ENCODE measurements around the gene MOCS2.
"Not testable (repeated sequence)": the region's sequence is repeated elsewhere in the genome, so short reads cannot be mapped to it uniquely, and the experiment has no call there.

The MOCS2 gene, protein sequence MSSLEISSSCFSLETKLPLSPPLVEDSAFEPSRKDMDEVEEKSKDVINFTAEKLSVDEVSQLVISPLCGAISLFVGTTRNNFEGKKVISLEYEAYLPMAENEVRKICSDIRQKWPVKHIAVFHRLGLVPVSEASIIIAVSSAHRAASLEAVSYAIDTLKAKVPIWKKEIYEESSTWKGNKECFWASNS

DNA sequence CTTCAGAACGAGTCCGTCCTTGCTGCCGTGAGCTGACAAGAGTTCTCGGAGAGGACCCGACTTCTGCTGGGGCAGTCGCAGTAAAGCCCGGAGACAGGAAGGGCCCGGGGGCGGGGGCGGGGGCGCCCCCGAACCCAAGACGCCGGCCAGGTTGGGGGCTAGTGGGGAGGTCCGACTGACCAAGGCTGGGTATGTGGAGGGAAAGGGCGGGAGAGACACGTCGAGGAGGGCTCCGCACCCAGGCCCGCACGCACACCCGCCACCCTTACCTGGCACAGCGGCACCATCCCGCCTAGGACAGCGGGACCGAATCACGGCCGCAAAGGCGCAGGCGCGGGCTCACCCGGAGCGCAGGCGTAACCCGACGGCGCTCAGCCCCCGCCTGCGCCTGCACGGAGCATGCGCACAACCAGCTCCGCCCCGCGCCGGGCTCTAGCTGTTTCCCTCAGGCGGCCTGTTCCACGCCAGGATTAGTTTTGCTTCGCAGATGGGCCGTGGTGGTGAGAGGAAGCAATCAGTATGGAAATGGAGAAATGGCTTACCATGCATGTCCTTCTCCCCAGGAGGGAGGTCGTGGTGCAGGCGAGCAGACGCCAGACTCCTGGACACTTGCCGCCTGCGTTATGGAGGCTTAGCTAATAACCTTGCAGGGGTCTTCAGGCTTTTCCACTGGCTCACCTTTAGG is at the start of gene MOCS2:
Gene MOCS2 (minus strand): TSS at position 315 of the 685 bp plus-strand sequence. CDS start 2,583 bp downstream, outside the sequence.
- Mint-ChIP-seq H3K27me3 (no peaks in the 10 kb centered on the region), H3K4me3 (peak within 1 kb of the TSS; percentile 88 to 97), H3K9me3 (no peaks in the 10 kb centered on the region), H3K27ac (peak within 1 kb of the TSS; percentile 91 to 96), H3K4me1 (peaks cover 39% of the 10 kb centered on the region)
- DNase-seq (peak; percentile 90 to 91), ATAC-seq (peak; percentile 99)

DNA sequence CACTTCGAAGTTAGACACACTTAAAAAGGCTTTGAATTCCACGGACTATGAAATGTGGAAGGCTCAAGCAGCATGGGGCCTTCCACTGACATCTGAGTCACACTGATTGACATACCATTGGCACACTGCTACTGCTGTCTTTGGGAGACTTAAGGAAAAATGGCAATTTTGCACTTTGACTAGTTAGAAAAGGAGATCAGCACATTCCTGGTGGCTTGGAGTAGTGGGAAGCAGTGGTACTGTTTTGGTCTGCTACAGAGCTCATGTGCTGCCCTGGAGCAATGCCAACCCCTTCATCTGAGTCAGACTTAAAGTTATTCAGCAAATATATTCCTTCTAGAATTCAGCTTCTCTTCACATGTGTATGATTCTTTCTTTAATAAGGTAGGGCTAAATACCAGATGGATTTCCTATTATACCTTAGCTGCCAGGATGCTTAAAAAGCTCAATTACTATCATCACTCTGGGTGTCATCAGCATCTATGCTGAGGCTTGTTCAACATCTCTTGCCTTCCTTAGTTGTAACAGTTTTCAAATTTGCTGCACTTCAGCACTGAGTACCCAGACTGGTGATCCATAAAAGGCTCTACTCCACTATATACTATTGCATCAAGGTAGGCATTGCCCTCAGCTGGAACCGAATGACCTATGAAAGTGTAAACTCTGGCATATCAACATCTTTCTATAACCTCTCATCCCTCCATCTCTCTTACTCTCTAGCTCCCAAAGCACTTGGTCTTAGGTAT is 42.3 kb upstream of the MOCS2 start:
- ATAC-seq (no peak), DNase-seq (no peak)
- Mint-ChIP-seq H3K27me3 (no peaks in the 10 kb centered on the region), H3K4me1 (no peaks in the 10 kb centered on the region), H3K4me3 (no peak overlapping the region), H3K27ac (no peak overlapping the region), H3K9me3 (peaks cover 0 to 3% of the 10 kb centered on the region in 2 donors)

DNA sequence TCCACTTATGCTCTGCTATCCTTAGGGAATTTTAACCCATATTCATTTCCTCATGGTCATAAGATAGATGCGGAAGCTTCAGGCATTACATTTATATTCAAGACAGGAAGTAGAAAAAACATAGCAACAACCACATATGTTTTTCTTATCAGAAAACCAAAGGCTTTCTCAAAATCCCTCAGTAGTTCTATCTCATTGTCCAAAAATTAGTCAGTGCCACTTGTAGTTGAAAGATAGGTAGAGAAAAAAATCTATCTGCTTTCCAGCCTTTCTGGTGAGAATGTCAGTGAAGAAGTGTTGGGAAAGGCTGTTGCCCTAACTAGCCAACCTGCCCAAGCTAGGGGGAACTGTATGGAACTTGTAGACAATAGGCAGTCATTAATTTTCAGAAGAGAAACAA is 23.5 kb upstream of the MOCS2 start:
- no peak overlapping the region for H3K27ac Mint-ChIP-seq
- ATAC-seq (no peak), DNase-seq (no peak)
- no peaks in the 10 kb centered on the region for H3K9me3 Mint-ChIP-seq
- no peaks in the 10 kb centered on the region for H3K27me3 Mint-ChIP-seq
- H3K4me1 Mint-ChIP-seq, result no peaks in the 10 kb centered on the region
- H3K4me3 Mint-ChIP-seq, result no peak overlapping the region

DNA sequence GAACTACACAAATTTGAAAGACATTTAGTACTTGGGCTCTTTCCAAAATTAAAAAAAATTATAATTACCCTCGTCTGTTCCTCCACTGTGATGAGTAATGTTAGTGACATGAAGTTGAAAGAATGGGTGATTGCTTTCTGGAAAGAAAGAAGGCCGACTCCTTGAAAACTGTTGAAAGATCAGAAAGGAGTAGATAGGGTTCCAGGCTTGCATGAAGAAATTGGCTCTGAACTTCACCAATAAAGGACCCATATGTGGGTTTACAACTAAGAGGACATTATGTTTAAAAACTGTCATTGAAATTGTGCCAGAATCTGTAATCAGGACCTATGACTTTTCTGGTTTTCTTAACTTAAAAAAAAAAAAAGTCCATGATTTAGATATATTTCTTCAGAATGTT is 20.7 kb upstream of the MOCS2 start:
- Mint-ChIP-seq H3K27me3 (no peaks in the 10 kb centered on the region), H3K4me1 (no peaks in the 10 kb centered on the region), H3K9me3 (no peaks in the 10 kb centered on the region), H3K27ac (no peak overlapping the region), H3K4me3 (no peak overlapping the region)
- no peak for DNase-seq
- no peak for ATAC-seq

DNA sequence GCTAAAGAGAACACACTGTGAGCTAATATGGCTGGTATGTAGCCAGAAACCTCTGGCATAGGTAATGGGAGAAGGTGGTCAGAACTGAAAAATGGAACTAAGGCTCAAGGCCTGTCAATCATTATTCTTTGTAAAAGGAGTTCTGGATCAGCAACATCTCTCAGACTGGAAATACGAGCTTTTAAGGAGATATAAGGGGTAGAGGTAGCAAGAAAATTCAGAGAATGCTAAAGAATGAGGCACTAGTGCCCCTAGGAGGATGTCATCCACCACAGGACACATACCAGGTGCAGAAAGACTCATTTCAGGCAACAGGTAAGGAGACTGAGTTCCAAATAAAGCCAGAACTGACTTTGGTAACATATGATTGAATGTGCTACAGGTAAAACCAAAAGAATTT is 18.9 kb upstream of the MOCS2 start:
- no peak for DNase-seq
- H3K9me3 Mint-ChIP-seq, result no peaks in the 10 kb centered on the region
- ATAC-seq, result no peak
- H3K27me3 Mint-ChIP-seq, result no peaks in the 10 kb centered on the region
- H3K4me3 Mint-ChIP-seq, result no peak overlapping the region
- no peaks in the 10 kb centered on the region for H3K4me1 Mint-ChIP-seq
- no peak overlapping the region for H3K27ac Mint-ChIP-seq

DNA sequence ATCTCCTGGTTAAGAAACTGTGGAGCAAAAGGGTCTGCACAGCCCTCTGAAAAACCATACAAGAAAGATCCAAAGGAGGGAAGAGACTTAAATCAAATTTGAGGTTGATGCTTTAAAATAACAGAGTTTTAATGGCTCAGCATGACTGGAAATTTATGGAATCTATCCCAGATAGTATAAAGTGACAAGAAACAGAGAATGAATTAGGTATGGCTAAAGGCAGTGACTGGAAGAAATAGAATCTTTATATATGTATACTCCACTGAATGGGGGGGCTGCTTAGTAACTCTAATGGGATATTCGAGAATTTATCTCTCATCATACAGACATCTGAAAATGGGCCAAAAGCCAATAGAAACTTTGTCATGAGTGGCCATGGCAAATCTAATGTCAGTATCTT is 17.6 kb upstream of the MOCS2 start:
- Mint-ChIP-seq H3K4me1 (no peaks in the 10 kb centered on the region), H3K27me3 (no peaks in the 10 kb centered on the region), H3K9me3 (no peaks in the 10 kb centered on the region), H3K4me3 (no peak overlapping the region), H3K27ac (no peak overlapping the region)
- no peak for DNase-seq
- no peak for ATAC-seq

DNA sequence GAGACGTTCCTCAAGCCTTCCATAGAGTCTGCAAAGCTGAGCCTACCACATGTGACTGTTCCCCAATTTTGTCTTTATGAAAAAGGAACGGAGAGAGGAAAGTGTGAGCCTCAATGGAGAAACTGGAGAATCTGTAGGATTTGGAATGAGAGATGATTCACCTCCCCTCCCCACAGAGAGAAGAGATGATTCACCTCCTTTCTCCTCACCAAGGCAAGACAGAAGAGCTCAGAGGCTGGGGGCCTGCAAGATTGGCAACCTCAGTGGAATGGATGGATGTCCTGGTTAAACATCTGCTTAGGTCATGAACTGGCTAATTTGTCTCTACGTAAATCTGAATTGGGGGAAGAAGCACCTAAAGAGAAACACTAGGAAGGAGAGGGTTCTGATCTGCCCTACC is 17.0 kb upstream of the MOCS2 start:
- no peaks in the 10 kb centered on the region for H3K4me1 Mint-ChIP-seq
- no peak for ATAC-seq
- no peaks in the 10 kb centered on the region for H3K9me3 Mint-ChIP-seq
- no peaks in the 10 kb centered on the region for H3K27me3 Mint-ChIP-seq
- H3K4me3 Mint-ChIP-seq, result no peak overlapping the region
- DNase-seq, result no peak
- H3K27ac Mint-ChIP-seq, result no peak overlapping the region

DNA sequence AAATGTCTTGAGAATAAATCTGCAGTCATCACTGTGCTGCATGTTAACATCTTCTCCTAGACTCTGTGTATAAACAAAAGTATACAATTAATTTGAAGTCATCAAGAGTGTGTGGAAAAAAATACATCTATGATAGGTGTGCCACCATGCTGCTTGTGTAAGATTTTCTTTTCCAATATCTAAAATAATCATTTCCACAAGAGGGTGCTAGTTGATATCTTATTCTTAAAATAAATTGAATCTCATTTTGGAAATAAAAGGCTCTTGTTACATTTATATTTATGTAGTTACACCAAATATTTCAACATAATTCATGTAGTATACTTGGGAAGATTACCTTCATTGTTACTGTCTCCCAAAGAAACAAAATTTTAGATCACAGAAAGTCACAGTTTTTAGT is 14.1 kb upstream of the MOCS2 start:
- no peaks in the 10 kb centered on the region for H3K4me1 Mint-ChIP-seq
- ATAC-seq, result no peak
- H3K27ac Mint-ChIP-seq, result no peak overlapping the region
- H3K9me3 Mint-ChIP-seq, result no peaks in the 10 kb centered on the region
- no peak overlapping the region for H3K4me3 Mint-ChIP-seq
- no peak for DNase-seq
- no peaks in the 10 kb centered on the region for H3K27me3 Mint-ChIP-seq

DNA sequence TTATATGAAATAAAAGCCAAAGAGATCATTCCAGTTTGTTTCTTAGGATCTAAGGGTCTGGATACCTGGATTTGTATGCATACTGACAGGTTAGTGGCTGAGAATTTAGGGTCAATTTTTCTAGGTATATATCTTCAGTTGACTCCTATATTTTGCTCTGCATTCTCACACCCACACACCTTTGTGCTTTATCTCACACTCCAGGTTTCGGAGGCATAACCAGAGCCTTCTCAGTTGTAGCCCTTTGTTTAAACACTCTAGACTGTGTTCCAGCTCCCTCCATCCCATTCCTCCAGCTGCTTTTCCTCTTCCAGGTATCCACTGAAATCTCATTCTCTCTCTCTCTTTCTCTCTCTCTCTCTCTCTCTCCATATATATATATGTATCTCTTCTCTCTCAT is 10.6 kb upstream of the MOCS2 start:
- DNase-seq, result no peak
- no peaks in the 10 kb centered on the region for H3K27me3 Mint-ChIP-seq
- H3K9me3 Mint-ChIP-seq, result no peaks in the 10 kb centered on the region
- ATAC-seq, result no peak
- no peak overlapping the region for H3K27ac Mint-ChIP-seq
- H3K4me1 Mint-ChIP-seq, result no peaks in the 10 kb centered on the region
- H3K4me3 Mint-ChIP-seq, result no peak overlapping the region

DNA sequence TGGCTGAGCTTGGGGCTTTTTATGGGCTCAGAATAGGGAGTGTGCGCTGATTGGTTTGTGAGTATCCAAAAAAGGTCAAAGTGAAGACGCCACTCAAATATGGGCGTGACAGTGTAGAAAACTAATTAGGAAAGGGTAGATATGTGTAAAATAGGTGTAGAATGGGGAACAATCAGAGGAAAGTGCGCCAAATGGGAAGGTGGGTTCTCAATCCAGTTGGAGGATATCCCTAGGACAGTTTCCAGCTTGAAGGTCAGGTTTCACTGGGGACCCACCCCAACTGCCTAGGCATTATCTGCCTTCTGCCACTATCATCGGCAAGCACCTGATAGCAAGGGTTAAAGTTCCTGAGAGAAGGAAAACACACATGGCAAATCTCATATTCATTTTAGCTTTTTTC is 9.3 kb upstream of the MOCS2 start:
- Mint-ChIP-seq H3K27ac (no peak overlapping the region), H3K27me3 (no peaks in the 10 kb centered on the region), H3K4me3 (no peak overlapping the region), H3K9me3 (no peaks in the 10 kb centered on the region), H3K4me1 (no peaks in the 10 kb centered on the region)
- no peak for DNase-seq
- ATAC-seq, result no peak

DNA sequence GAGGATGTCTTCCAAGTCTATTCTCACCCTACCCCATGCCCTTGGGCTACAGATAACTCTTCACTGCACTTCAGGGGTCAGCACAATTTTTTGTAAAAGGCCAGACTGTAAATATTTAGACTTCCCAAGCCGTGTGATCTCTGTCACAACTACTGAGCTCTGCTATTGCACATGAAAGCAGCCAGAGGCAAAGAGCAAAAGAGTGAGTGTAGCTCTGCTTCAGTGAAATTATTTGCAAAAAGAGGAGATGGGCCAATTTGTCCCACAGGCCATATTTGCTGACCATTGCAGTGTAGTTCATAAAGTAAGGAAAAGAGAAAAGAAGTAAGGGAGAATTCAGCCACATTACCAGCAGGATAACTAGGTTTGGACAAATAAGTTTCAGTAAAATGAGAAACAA is 7.0 kb upstream of the MOCS2 start:
- Mint-ChIP-seq H3K9me3 (no peaks in the 10 kb centered on the region), H3K4me1 (no peaks in the 10 kb centered on the region), H3K27ac (no peak overlapping the region), H3K4me3 (no peak overlapping the region), H3K27me3 (no peaks in the 10 kb centered on the region)
- ATAC-seq, result no peak
- DNase-seq, result no peak

DNA sequence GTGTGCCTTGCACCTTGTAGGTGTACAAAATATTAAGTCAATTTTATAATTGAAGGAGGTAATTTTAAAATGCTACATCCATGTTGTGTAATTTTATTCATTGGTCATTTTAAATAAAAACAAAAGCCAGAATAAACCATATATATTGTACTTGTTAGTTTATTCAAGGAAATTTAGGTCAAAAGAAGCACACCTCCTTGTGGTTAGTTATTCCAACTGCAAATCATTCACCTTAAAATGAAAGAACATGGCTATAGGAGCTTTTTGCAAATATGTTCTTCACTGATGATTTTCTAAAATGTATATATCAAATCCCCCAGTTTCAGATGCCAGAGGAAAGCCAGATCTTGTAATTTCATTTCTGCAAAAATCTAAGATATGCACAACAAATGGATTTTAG is 5.4 kb upstream of the MOCS2 start:
- Mint-ChIP-seq H3K9me3 (no peaks in the 10 kb centered on the region), H3K27me3 (no peaks in the 10 kb centered on the region), H3K4me3 (no peak overlapping the region), H3K4me1 (peaks cover 12% of the 10 kb centered on the region), H3K27ac (no peak overlapping the region)
- ATAC-seq (no peak), DNase-seq (no peak)

DNA sequence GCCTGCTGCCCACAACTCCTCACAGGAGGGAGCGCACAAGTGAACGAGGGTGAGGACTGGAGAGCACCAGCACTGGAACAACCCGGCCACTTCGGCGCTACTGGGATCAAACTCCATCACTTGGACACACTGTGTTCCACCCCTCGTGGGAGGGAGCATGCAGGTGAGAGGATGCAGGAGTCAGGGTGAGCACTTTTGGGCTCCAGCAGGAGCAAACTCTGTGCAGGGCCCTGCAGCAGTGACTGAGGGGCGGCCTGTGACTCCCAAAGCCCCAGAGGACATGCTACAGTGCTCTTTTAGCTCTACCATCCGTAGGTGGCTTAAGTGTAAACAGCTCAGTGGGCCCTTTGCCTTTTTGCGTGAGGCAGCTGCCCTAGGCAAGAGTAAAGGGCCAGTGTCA is 4.4 kb upstream of the MOCS2 start:
- Mint-ChIP-seq H3K27me3 (no peaks in the 10 kb centered on the region), H3K27ac (no peak overlapping the region), H3K9me3 (no peaks in the 10 kb centered on the region), H3K4me1 (peaks cover 12% of the 10 kb centered on the region), H3K4me3 (no peak overlapping the region)
- DNase-seq (no peak), ATAC-seq (no peak)

DNA sequence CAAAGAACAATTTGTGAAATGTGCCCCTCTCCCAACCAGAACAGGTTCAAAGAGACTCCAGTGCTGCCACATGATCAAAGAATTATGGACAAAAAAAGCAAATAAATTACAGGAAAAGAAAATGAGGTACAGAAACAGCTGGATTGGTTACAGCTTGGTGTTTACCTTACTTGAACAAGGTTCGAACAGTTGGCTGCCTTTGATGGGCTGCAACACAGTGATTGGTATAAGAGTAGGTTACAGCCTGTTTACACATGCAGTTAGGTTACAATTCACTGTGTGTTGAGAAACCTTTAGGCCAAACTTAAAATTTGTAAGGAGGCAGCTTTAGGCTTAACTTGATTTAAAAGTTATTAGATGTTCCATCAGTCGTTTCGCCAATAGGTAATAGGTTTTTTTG is 3.4 kb upstream of the MOCS2 start:
- Mint-ChIP-seq H3K27ac (no peak overlapping the region), H3K27me3 (no peaks in the 10 kb centered on the region), H3K4me1 (peaks cover 12% of the 10 kb centered on the region), H3K4me3 (no peak overlapping the region), H3K9me3 (no peaks in the 10 kb centered on the region)
- DNase-seq (no peak), ATAC-seq (no peak)

DNA sequence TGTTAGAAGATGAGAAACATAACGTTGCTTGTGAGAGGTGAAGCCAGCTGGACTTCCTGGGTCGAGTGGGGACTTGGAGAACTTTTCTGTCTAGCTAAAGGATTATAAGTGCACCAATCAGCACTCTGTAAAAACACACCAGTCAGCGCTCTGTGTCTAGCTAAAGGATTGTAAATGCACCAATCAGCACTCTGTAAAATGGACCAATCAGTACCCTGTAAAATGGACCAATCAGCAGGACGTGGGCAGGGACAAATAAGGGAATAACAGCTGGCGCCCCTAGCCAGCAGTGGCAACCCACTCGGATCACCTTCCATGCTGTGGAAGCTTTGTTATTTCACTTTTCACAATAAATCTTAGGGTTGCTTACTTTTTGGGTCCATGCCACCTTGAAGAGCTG is 2.8 kb upstream of the MOCS2 start:
- H3K9me3 Mint-ChIP-seq, H3K27me3 Mint-ChIP-seq, H3K4me3 Mint-ChIP-seq, ATAC-seq, H3K27ac Mint-ChIP-seq, DNase-seq: not testable (repeated sequence)
- peaks cover 17% of the 10 kb centered on the region for H3K4me1 Mint-ChIP-seq

DNA sequence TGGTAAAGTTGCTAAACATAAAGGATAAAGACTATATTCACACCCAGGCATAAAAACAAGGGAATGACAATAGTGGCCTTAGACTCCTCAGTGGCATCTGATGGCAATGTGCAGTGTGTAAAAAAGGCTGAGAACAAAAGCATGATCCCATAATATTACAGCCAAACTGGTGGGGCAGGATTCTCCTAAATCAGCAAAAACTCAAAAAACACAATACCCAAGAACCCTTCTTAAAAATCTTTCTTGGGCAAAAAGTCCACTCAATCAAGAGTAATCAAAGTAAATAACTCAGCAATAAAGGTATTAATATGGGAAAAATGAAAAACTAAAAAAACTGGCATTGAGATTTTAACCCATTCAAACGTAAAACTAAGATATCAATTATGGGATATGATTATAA is 1.6 kb upstream of the MOCS2 start:
- H3K9me3 Mint-ChIP-seq, result no peaks in the 10 kb centered on the region
- H3K4me1 Mint-ChIP-seq, result peaks cover 27% of the 10 kb centered on the region
- H3K27ac Mint-ChIP-seq, result no peak overlapping the region
- no peaks in the 10 kb centered on the region for H3K27me3 Mint-ChIP-seq
- peak overlapping the region in 1 of 2 donors; percentile 88 for H3K4me3 Mint-ChIP-seq
- ATAC-seq, result no peak
- DNase-seq, result no peak
